ENCODE results near the gene ENDOV. TPM values are rescaled to one million over a fixed set of nuclear protein-coding genes. Genes with fewer than 3 reads are reported as not detected.

Gene ENDOV
- total RNA-seq, 1 experiment from 2014 or later: 45.6 TPM

DNA sequence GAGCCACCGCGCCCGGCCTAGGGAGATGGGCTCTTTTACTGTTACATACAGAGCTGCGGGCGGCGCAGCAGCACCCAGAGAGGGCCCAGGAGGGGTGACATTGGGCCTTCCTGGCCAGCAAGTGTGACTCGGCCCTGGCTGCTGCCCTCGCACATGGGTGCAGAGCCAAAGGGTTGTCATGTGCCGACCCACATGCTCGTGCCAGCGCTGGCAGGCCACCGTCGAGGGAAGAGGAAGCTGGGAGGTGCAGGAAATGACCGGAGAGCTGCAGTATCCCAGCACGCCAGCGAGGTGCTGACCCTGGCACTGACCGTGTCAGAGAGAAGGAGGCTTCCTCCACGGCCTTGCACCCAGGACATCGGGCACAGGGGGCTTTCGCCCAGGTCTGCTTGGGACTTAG is 8.0 kb downstream of the ENDOV start:
- intact Hi-C loops (cut with micrococcal nuclease): no loop called here
- Histone ChIP-seq H3K9ac (ENCODE audit: low read length) (no peak overlapping the region), H3K36me3 (ENCODE audit: control insufficient read depth in 1 of 2, insufficient read depth in 2 of 2, low read length in 2 of 2) (peaks cover 0 to 6% of the 10 kb centered on the region in 2 experiments; a peak in 1 of 4 replicates), H3K4me2 (ENCODE audit: low read length) (no peak overlapping the region), H3K4me1 (ENCODE audit: control insufficient read depth in 1 of 2, insufficient read depth in 2 of 2, low read length in 2 of 2) (no peaks in the 10 kb centered on the region), H3K9me2 (ENCODE audit: insufficient read depth) (no peaks in the 10 kb centered on the region), H3K27ac (ENCODE audit: low read depth, low read length) (no peak overlapping the region), H3K27me3 (ENCODE audit: insufficient read depth, low read length) (no peaks in the 10 kb centered on the region), H4K20me1 (ENCODE audit: insufficient read depth) (no peaks in the 10 kb centered on the region), H3K79me2 (ENCODE audit: insufficient read depth, low read length) (no peaks in the 10 kb centered on the region; the same call in 1 of the 2 replicates), H2AFZ (ENCODE audit: low read depth, low read length, poor library complexity, severe bottlenecking) (no peak overlapping the region), H3K9me3 (ENCODE audit: control insufficient read depth in 1 of 2, insufficient read depth in 1 of 2, low read depth in 1 of 2, low read length in 2 of 2) (no peaks in the 10 kb centered on the region), H3K4me3 (replicated peaks in 1 of 2; ENCODE audit: low read depth in 1 of 2, low read length in 2 of 2) (no peak overlapping the region)
- RAD21 ChIA-PET (ENCODE audit: low non-redundant PET in 1 of 2, low total read pairs in 2 of 2, uncharacterized antibody in 2 of 2, unreplicated experiment in 2 of 2): no interaction called here
- DNase-seq (ENCODE audit: low read depth, low spot score): no peak
- POLR2A ChIA-PET: no interaction called here
- no TSS peak for BruUV-seq (replicated peaks)
- CTCF ChIA-PET: interaction anchor here (2.1 kb wide), 1 partner anchor 476 kb away, joined by 5 read pairs; no protein-coding TSS in a partner anchor
- no peak for TF ChIP-seq EZH2phosphoT487 (IDR thresholded peaks at IDR 0.05; ENCODE audit: borderline replicate concordance)
- no peak for TF ChIP-seq YY1 (IDR thresholded peaks at IDR 0.05; ENCODE audit: extremely low read depth, insufficient replicate concordance, low read depth, low read length)
- TF ChIP-seq ELF1 (IDR thresholded peaks at IDR 0.05; ENCODE audit: borderline replicate concordance, low read depth): no peak
- no peak for TF ChIP-seq ZNF274 (IDR thresholded peaks at IDR 0.05; ENCODE audit: low read depth, low read length)
- TF ChIP-seq CTCF (IDR thresholded peaks at IDR 0.05 in 2 of 3, conservative IDR thresholded peaks at IDR 0.05 in 1 of 3; ENCODE audit: borderline replicate concordance in 1 of 3, insufficient read depth in 1 of 3, low read depth in 2 of 3, low read length in 2 of 3): no peak
- no peak for TF ChIP-seq FOSL1 (IDR thresholded peaks at IDR 0.05; ENCODE audit: low read depth)
- TF ChIP-seq CEBPB (IDR thresholded peaks at IDR 0.05; ENCODE audit: low read depth): no peak
- no peak for TF ChIP-seq EGR1 (IDR thresholded peaks at IDR 0.05; ENCODE audit: low read depth)
- no peak for TF ChIP-seq SP1 (IDR thresholded peaks at IDR 0.05; ENCODE audit: low read depth)
- TF ChIP-seq POLR2A (IDR thresholded peaks at IDR 0.05; ENCODE audit: borderline replicate concordance, extremely low read depth, insufficient read depth, insufficient read length): no peak
- TF ChIP-seq MAX (IDR thresholded peaks at IDR 0.05): no peak
- TF ChIP-seq SIN3A (IDR thresholded peaks at IDR 0.05; ENCODE audit: low read depth): no peak
- no peak for ATAC-seq

Measured in HCT116 (cell line).